ENCODE data around the gene RRAS2.

The RRAS2 gene

DNA sequence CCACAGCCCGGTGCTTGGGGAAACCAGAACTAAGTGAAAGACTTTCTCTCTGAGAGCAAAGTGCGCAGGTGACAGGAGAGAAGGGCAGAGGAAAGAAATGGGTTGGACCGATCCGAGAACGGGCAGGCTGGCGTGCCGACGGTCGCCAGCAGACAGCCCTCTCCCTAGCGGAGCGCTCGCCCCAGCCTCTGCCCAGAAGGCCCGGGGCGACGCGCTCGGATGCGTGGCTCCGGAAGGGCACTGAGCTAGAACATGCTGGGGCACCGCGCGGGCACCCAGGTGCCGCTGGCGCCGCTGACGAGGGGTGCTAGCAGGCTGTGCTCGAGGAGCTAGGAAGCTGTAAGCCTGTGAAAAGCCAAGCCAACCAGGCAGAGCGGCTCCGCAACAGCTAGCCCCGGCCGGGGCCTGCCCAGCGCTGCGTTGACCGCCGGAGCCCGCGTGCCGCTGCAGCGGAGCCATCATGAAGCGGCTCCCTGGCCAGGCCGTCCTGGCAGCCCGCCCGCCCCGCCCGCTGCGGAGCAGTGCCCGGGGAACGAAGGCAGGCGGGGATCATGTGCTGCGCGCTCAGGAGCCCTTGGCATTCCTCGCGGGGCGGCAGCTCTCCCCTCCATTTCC is 22.1 kb upstream of the RRAS2 start:
- peak; percentile 28 to 68 for DNase-seq (ENCODE audit: low spot score in 2 of 2)
- in situ Hi-C loops (cut with MboI; ENCODE audit: low sequenced_read_pairs): no loop called here

DNA sequence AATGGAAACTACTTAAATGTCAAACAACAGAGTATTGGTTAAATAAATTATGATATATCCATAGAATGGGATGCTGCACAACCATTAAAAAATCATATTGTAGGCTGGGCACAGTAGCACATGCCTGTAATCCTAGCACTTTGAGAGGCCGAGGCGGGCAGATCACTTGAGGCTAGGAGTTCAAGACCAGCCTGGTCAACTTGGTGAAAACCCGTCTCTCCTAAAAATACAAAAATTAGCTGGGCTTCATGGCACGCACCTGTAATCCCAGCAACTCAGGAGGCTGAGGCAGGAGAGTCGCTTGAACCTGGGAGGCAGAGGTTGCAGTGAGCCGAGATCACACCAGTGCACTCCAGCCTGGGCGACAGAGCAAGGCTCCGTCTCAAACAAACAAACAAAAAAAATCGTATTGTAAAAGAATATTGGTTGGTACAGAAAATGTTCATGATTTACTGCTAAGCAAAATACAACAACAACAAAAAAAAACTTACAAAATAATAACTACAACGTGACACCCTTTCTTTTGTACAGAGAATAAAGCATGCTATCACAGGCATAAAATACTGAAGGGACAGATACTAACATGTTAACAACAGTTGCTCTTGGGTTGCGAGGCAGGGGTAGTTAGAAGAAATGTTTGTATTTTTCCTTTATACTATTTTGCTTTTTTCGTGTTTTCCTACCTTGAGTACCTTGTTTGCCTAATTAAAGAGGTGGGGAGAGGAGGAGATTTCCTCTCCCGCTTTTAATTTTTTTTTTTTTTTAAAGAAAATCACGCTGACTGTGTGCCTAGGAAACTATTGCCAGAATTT is 21.3 kb upstream of the RRAS2 start:
- H3K27me3 ChIP-seq (ENCODE audit: low read depth): no peaks in the 10 kb centered on the region
- no peak overlapping the region for H3K4me3 ChIP-seq
- peaks cover 11% of the 10 kb centered on the region for H3K4me1 ChIP-seq
- no peak for DNase-seq (ENCODE audit: low spot score in 2 of 2)
- no peaks in the 10 kb centered on the region for H3K9me3 ChIP-seq
- no peaks in the 10 kb centered on the region for H3K36me3 ChIP-seq (replicated peaks)
- in situ Hi-C loops (cut with MboI; ENCODE audit: low sequenced_read_pairs): no loop called here

More for the DNA sequence above, 22.1 kb upstream of the RRAS2 start:
- H3K27me3 ChIP-seq (ENCODE audit: low read depth): no peaks in the 10 kb centered on the region
- H3K4me1 ChIP-seq: peaks cover 13% of the 10 kb centered on the region
- H3K36me3 ChIP-seq (replicated peaks): no peaks in the 10 kb centered on the region
- no peaks in the 10 kb centered on the region for H3K9me3 ChIP-seq
- H3K4me3 ChIP-seq: peak overlapping the region; percentile 32

DNA sequence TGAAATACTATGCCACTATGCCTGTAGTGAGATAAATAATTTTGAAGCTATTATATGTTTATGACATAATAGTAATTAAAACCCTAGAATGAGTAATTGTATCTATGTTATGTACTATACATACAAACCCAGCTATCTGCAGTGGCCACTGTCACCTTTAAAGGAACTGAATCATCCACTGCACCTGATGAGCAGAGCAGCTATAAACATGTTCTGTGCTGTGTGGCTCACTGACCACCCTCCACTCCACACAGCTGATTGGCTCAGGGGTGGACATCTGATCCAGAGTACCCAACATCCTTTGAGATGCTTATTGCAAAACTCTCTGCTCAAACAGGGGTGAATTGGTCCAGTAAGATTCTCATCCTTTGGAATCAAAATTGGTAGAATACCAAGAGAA is 19.2 kb upstream of the RRAS2 start:
- Histone ChIP-seq H3K9me3 (no peaks in the 10 kb centered on the region), H3K4me3 (no peak overlapping the region)
- in situ Hi-C loops (cut with MboI; ENCODE audit: low sequenced_read_pairs): no loop called here

DNA sequence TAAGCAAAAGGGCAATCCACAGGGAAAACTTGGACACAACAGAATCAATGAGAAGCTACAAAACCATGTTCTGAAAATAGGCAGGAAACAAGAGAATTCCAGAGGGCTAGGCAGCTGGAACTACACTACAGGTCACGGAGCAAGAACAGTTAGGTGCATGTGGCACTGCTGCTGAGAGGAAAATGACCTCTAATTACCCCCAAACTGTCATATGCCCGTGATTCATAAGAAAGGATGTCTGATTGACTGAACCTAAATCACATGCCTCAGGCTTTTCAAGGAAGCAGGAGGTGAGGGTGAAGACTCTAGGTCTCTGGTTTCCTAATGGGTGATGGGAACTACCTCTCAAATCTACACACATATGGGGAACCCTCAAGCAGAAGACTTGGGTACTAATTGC is 17.9 kb upstream of the RRAS2 start:
- Histone ChIP-seq H3K27me3 (ENCODE audit: low read depth) (no peaks in the 10 kb centered on the region), H3K9me3 (no peaks in the 10 kb centered on the region), H3K36me3 (replicated peaks) (no peaks in the 10 kb centered on the region), H3K4me1 (peaks cover 18% of the 10 kb centered on the region), H3K4me3 (no peak overlapping the region)
- no peak for DNase-seq (ENCODE audit: low spot score in 2 of 2)
- in situ Hi-C loops (cut with MboI; ENCODE audit: low sequenced_read_pairs): no loop called here

More for the DNA sequence above, 19.2 kb upstream of the RRAS2 start:
- Histone ChIP-seq H3K36me3 (replicated peaks) (no peaks in the 10 kb centered on the region), H3K27me3 (ENCODE audit: low read depth) (no peaks in the 10 kb centered on the region), H3K4me1 (peaks cover 18% of the 10 kb centered on the region)
- DNase-seq (ENCODE audit: low spot score in 2 of 2): no peak

DNA sequence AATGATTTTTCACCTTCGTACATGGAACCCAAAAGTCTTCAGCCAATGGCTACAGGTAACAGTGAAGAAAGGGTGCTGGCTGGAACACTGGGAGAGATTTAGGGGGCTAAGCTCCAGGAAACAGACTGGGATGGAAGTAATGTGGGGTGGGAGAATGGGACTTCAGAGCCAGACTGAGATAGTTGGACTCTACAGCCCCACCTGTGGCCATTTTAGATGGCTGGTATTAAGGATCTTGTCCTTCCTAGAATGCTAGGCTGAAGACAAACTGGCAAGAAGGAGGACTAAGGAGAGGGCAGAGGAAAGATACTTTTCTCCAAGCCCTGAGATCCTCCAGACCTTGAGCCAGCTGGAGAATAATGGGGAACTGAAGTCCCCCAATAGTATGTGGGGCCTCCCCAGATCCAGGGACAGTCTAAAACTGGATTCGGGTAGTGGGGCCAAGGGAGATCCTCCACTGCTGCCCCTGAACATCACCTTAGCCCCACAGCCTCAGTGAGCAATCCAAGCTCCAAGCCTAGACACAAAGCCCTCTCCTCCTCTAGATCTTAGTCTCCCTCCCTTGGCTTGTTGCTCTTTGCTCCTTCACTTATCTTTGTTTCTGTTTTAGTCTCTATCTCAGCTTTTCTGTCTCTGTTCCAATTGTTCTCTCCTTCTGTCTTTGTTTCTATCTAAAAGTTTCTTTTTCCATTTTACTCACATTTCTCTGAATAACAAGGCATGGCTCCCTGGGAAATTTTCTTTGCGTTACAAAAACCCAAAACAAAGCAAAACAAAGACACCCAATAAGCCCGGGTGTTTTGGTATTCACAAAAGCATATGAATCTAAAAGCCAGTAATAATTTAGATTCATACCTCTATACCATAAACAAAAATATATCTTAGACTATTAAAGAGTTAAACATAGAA is 16.2 kb upstream of the RRAS2 start:
- Histone ChIP-seq H3K9me3 (no peaks in the 10 kb centered on the region), H3K27me3 (ENCODE audit: low read depth) (no peaks in the 10 kb centered on the region), H3K4me1 (peaks cover 10% of the 10 kb centered on the region), H3K36me3 (replicated peaks) (no peaks in the 10 kb centered on the region), H3K4me3 (no peak overlapping the region)
- peak; percentile 26 to 27 for DNase-seq (ENCODE audit: low spot score in 2 of 2)
- in situ Hi-C loops (cut with MboI; ENCODE audit: low sequenced_read_pairs): no loop called here

DNA sequence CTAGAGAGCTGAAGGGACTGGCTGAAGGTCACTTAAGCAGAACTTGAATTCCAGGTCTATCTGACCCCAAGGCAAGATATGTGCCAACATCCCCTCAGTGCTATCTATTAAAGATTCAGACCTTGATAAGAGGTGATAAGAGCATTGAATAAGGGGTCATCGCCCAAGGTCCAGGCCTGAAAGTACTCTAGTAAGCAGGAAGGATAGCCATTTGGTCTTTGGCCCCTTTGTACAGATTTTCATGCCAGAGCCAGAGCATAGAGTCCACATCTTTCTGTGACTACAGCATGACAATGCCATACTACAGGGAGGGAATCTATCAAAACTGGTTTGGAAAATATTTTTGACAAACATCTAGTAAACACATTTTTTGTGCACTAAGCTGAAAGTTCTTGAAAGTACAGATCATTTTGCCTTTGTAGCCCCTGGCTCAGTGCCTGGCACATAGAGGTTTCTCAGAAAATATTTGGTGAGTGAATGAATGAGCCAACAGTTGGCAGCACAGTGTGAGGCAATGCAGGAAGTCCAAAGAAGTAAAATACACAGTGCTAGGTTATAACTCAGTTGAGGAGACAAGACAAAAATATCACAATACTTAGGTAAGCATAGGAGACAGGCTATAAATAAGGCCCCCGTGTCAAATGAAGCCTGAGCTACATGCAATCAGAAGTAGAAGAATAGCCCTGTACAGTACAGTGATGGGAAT is 15.1 kb upstream of the RRAS2 start:
- in situ Hi-C loops (cut with MboI; ENCODE audit: low sequenced_read_pairs): no loop called here
- DNase-seq (ENCODE audit: low spot score in 2 of 2): no peak
- H3K4me3 ChIP-seq: no peak overlapping the region

DNA sequence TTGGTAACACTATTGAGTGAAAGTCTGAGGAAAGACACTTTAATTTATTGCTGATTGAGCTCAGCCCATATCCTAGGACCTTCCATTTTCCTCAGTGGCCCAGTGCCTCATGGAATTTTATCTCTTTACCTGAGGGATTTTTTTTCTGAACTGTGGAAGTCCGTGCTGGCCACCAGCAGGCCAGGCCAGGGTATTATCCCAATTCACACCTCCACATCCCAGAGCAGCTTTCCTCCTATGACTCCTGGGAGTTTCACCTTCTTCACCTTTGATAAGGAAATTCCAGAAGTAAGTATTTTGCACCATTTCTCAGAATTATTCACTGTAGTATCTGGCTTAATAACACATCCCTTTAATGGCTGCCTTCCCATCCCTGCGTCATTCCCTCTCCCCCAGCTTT is 13.0 kb upstream of the RRAS2 start:
- in situ Hi-C loops (cut with MboI; ENCODE audit: low sequenced_read_pairs): no loop called here
- Histone ChIP-seq H3K4me1 (peaks cover 10% of the 10 kb centered on the region), H3K4me3 (no peak overlapping the region), H3K36me3 (replicated peaks) (no peaks in the 10 kb centered on the region), H3K27me3 (ENCODE audit: low read depth) (no peaks in the 10 kb centered on the region), H3K9me3 (no peaks in the 10 kb centered on the region)
- no peak for DNase-seq (ENCODE audit: low spot score in 2 of 2)

More for the DNA sequence above, 15.1 kb upstream of the RRAS2 start:
- Histone ChIP-seq H3K9me3 (no peaks in the 10 kb centered on the region), H3K27me3 (ENCODE audit: low read depth) (no peaks in the 10 kb centered on the region), H3K4me1 (peaks cover 10% of the 10 kb centered on the region), H3K36me3 (replicated peaks) (no peaks in the 10 kb centered on the region)

DNA sequence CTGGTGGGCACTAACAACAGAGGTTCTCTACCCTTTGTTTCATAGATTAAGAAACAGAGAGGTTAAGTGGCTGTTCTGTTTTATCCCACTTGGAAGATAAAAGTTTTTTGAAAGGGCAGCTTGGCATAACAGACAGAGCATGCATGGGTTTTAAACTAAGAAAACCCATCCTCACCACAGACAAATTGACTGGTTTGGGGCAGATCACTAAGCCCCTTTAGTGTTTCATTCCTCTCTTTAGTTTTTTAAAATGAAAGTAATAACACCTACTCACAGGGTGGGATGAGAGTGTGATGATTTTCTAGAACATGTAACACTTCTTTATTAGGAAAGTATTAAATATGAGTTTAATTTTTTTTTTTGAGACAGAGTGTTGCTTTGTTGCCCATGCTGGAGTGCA is 12.3 kb upstream of the RRAS2 start:
- H3K27me3 ChIP-seq (ENCODE audit: low read depth): no peaks in the 10 kb centered on the region
- H3K36me3 ChIP-seq (replicated peaks): no peaks in the 10 kb centered on the region
- no peak for DNase-seq (ENCODE audit: low spot score in 2 of 2)
- H3K4me1 ChIP-seq: peaks cover 10% of the 10 kb centered on the region
- H3K9me3 ChIP-seq: no peaks in the 10 kb centered on the region
- in situ Hi-C loops (cut with MboI; ENCODE audit: low sequenced_read_pairs): no loop called here
- H3K4me3 ChIP-seq: no peak overlapping the region

DNA sequence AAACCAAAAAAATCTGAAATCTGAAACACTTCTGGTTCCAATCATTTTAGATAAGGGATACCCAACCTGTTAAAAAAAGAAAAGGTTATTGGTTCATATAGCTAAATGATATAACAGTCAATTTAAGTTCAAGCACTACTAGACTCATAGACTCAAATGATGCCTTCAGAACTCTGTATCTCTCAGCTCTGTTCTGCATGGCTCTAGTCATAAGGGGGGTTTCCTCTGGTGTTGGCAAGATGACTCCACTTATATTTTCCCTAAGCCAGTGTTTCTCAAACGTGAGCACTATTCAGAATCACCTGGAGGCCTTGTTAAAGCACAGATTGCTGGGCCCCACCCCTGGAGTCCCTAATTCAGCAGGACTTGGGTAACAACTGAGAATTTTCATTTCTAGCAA is 11.5 kb upstream of the RRAS2 start:
- no peak for DNase-seq (ENCODE audit: low spot score in 2 of 2)
- in situ Hi-C loops (cut with MboI; ENCODE audit: low sequenced_read_pairs): no loop called here
- no peaks in the 10 kb centered on the region for H3K36me3 ChIP-seq (replicated peaks)
- no peaks in the 10 kb centered on the region for H3K9me3 ChIP-seq
- H3K4me3 ChIP-seq: no peak overlapping the region
- H3K27me3 ChIP-seq (ENCODE audit: low read depth): no peaks in the 10 kb centered on the region
- peaks cover 7% of the 10 kb centered on the region for H3K4me1 ChIP-seq

DNA sequence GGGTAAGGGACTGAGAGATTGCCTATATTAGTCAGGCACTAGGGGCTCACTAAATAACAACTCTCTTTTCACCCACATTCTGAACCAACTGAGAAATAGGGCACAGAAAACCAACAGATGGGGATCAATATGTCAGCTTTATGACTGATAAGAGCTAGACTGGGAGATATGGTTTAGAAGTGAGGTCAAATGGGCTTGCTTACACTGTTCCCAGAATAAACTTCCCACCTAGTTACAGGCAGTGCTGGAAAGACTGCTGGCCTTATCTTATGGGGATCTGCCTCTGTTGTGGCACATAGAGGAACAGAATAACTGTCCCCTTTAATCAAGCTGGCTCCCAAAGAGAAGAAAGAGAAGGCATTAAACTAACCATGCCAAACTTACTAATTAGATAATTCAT is 10.6 kb upstream of the RRAS2 start:
- no peaks in the 10 kb centered on the region for H3K9me3 ChIP-seq
- no peak for DNase-seq (ENCODE audit: low spot score in 2 of 2)
- peaks cover under 1% of the 10 kb centered on the region for H3K4me1 ChIP-seq
- H3K36me3 ChIP-seq (replicated peaks): no peaks in the 10 kb centered on the region
- no peaks in the 10 kb centered on the region for H3K27me3 ChIP-seq (ENCODE audit: low read depth)
- H3K4me3 ChIP-seq: no peak overlapping the region
- in situ Hi-C loops (cut with MboI; ENCODE audit: low sequenced_read_pairs): no loop called here

DNA sequence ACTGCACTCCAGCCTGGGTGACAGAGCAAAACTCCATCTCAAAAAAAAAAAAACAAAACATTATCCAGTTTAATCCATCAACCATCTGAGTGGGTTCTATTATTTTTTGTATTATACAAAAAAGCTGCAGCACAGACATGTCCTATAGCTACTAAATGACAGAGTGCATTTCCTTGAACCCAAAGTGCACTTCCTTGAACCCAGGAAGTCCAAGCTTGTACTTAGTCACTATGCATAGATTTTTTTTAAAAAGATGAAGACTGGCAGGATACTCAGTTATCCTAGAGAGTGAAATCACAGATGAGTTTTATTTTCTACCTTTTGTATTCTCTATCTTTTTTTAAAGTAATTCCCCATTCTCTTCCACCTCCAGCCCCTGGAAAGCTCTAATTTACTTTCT is 8.0 kb upstream of the RRAS2 start:
- Histone ChIP-seq H3K36me3 (replicated peaks) (no peaks in the 10 kb centered on the region), H3K27me3 (ENCODE audit: low read depth) (no peaks in the 10 kb centered on the region), H3K4me3 (no peak overlapping the region), H3K4me1 (no peaks in the 10 kb centered on the region), H3K9me3 (no peaks in the 10 kb centered on the region)
- DNase-seq (ENCODE audit: low spot score in 2 of 2): no peak
- in situ Hi-C loops (cut with MboI; ENCODE audit: low sequenced_read_pairs): no loop called here

DNA sequence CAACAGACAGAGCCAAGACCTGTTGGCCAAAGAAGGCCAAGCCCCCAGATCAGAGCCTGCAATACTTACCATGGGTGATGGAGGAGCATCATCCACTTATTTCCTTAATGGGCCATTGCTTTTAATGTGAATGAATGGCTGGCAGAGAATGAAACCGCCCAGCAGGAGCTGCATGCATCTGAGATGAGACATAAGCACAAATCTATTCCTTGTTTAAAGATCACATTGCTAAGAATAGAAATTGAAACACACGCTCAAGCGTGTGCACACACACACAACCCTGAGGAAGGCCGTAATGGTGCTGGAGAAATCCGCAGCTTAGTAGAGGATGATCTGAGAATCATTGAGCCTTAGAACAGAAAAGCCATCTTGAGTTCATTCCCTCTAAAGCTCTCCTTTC is 5.3 kb upstream of the RRAS2 start:
- Histone ChIP-seq H3K36me3 (replicated peaks) (no peaks in the 10 kb centered on the region), H3K4me1 (no peaks in the 10 kb centered on the region; the same call in 1 of the 2 replicates), H3K9me3 (no peaks in the 10 kb centered on the region), H3K27me3 (ENCODE audit: low read depth) (no peaks in the 10 kb centered on the region), H3K4me3 (no peak overlapping the region)
- in situ Hi-C loops (cut with MboI; ENCODE audit: low sequenced_read_pairs): no loop called here
- DNase-seq (ENCODE audit: low spot score in 2 of 2): no peak

DNA sequence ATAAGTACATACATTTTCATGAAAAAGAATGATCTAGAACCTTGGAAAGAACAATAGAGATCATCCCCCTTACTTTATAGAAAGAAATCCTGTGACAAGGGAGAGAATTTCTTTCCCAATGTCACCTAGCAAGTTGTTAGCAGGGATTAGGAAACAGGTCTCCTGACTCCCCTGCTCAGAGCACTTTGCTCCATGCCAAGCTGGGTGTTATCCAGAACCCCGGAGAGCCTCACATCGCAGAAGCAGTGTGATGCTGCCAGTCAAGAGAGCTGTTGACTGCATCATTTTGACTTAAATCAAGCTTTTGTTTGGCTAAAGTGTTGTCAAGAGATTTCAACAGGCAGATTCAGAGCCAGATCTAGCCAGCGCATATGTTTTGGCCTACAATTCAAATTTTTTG is 3.6 kb upstream of the RRAS2 start:
- no peaks in the 10 kb centered on the region for H3K9me3 ChIP-seq
- no peak overlapping the region for H3K4me3 ChIP-seq
- H3K27me3 ChIP-seq (ENCODE audit: low read depth): no peaks in the 10 kb centered on the region
- DNase-seq (ENCODE audit: low spot score in 2 of 2): no peak
- in situ Hi-C loops (cut with MboI; ENCODE audit: low sequenced_read_pairs): no loop called here
- H3K4me1 ChIP-seq: peaks cover under 1% of the 10 kb centered on the region; the same call in 1 of the 2 replicates
- H3K36me3 ChIP-seq (replicated peaks): no peaks in the 10 kb centered on the region
